HG02852 (cell line): ENCODE data around the gene GPR55.

Source experiments
- ATAC-seq: cut with Tn5 transposase; IDR thresholded peaks from one replicate; pipeline ENCODE4 v1.9.1; 2021; ENCODE audit warnings: mild to moderate bottlenecking, moderate library complexity; ENCODE audit not compliant: unreplicated experiment

Gene GPR55

GRCh38 chr2:230951396-230951795, 26.4 kb upstream of the GPR55 start:
- ATAC-seq: no peak

GRCh38 chr2:230950874-230951339, 25.9 kb upstream of the GPR55 start:
- no peak for ATAC-seq

- ATAC-seq: peak; percentile 65
Observed at GRCh38 chr2:230949966-230950873, 25.2 kb upstream of the GPR55 start.

GRCh38 chr2:230947908-230948365, 22.9 kb upstream of the GPR55 start:
- peak; percentile 43 for ATAC-seq

GRCh38 chr2:230947235-230947576, 22.2 kb upstream of the GPR55 start:
- ATAC-seq: no peak

- no peak for ATAC-seq
Observed at GRCh38 chr2:230946429-230947234, 21.6 kb upstream of the GPR55 start.

- ATAC-seq: no peak
Observed at GRCh38 chr2:230944757-230945372, 19.8 kb upstream of the GPR55 start.

GRCh38 chr2:230944123-230944653, 19.1 kb upstream of the GPR55 start:
- ATAC-seq: peak; percentile 43

- ATAC-seq: peak; percentile 68
Observed at GRCh38 chr2:230942920-230943896, 18.2 kb upstream of the GPR55 start.

- ATAC-seq: no peak
Observed at GRCh38 chr2:230942371-230942770, 17.3 kb upstream of the GPR55 start.

GRCh38 chr2:230941202-230942180, 16.4 kb upstream of the GPR55 start:
- ATAC-seq: no peak

- ATAC-seq: no peak
Observed at GRCh38 chr2:230940471-230940815, 15.4 kb upstream of the GPR55 start.

GRCh38 chr2:230939691-230940470, 14.8 kb upstream of the GPR55 start:
- ATAC-seq: no peak

GRCh38 chr2:230939066-230939591, 14.1 kb upstream of the GPR55 start:
- no peak for ATAC-seq

GRCh38 chr2:230938516-230939065, 13.5 kb upstream of the GPR55 start:
- no peak for ATAC-seq

- ATAC-seq: no peak
Observed at GRCh38 chr2:230938098-230938497, 13.1 kb upstream of the GPR55 start.

- no peak for ATAC-seq
Observed at GRCh38 chr2:230937362-230937761, 12.3 kb upstream of the GPR55 start.
